ENCODE data around the gene STRIT1.

DNA sequence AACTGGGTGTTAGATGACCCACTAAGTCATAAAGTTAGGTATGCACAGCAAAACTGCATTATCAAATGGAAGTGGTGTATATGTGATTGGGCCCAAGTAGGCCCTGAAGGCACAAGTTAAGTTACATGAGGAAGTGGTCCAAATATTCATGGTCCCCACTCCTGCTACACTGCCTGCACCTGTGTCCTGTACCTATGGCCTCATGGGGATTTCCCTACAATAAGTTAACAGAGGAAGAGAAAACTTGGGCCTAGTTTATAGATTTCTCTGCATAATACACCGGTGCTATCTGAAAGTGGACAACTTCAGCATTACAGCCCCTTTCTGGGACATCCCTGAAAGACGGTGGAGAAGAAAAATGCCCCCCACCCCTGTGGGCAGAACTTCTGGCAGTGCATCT, 41.5 kb downstream of the STRIT1 start:
- TF ChIP-seq, protein P1, sequence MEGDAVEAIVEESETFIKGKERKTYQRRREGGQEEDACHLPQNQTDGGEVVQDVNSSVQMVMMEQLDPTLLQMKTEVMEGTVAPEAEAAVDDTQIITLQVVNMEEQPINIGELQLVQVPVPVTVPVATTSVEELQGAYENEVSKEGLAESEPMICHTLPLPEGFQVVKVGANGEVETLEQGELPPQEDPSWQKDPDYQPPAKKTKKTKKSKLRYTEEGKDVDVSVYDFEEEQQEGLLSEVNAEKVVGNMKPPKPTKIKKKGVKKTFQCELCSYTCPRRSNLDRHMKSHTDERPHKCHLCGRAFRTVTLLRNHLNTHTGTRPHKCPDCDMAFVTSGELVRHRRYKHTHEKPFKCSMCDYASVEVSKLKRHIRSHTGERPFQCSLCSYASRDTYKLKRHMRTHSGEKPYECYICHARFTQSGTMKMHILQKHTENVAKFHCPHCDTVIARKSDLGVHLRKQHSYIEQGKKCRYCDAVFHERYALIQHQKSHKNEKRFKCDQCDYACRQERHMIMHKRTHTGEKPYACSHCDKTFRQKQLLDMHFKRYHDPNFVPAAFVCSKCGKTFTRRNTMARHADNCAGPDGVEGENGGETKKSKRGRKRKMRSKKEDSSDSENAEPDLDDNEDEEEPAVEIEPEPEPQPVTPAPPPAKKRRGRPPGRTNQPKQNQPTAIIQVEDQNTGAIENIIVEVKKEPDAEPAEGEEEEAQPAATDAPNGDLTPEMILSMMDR (IDR thresholded peaks at IDR 0.05): no peak
- TF ChIP-seq POLR2A (IDR thresholded peaks at IDR 0.05): no peak
- TF ChIP-seq POLR2AphosphoS5 (IDR thresholded peaks at IDR 0.05): no peak
